Glutamatergic neuron (in vitro differentiated cells): ENCODE measurements around the gene ZFP36L1. TPM values are rescaled to one million over a fixed set of nuclear protein-coding genes. Genes with fewer than 3 reads are reported as not detected.

Source experiments
- DNase-seq: peaks from one replicate; pipeline ENCODE4 v3.0.0; 2022
- H3K27ac Mint-ChIP-seq: one replicate; pipeline ENCODE4 v1.8.0; 2020; ENCODE audit warnings: mild to moderate bottlenecking, mixed read lengths, inconsistent platforms; ENCODE audit not compliant: unreplicated experiment
- H3K27me3 Mint-ChIP-seq: one replicate; pipeline ENCODE4 v1.8.0; 2020; ENCODE audit warnings: mild to moderate bottlenecking, moderate library complexity, mixed read lengths, inconsistent platforms; ENCODE audit not compliant: unreplicated experiment
- H3K36me3 Mint-ChIP-seq: one replicate; pipeline ENCODE4 v1.8.0; 2020; ENCODE audit warnings: mild to moderate bottlenecking, mixed read lengths, inconsistent platforms; ENCODE audit not compliant: unreplicated experiment
- H3K4me1 Mint-ChIP-seq: one replicate; pipeline ENCODE4 v1.8.0; 2020; ENCODE audit warnings: mild to moderate bottlenecking, low read depth, mixed read lengths, inconsistent platforms; ENCODE audit not compliant: unreplicated experiment
- H3K4me3 Mint-ChIP-seq: one replicate; pipeline ENCODE4 v1.8.0; 2020; ENCODE audit warnings: mild to moderate bottlenecking, mixed read lengths, inconsistent platforms; ENCODE audit not compliant: unreplicated experiment
- H3K9me3 Mint-ChIP-seq: one replicate; pipeline ENCODE4 v1.8.0; 2020; ENCODE audit warnings: mild to moderate bottlenecking, moderate library complexity, mixed read lengths, inconsistent platforms; ENCODE audit not compliant: unreplicated experiment
- CTCF ChIP-seq: fragments of 200-600 bp; sonication (generic); IDR thresholded peaks from one replicate; pipeline ENCODE4 v1.5.0; 2021; ENCODE audit not compliant: partially characterized antibody, unreplicated experiment
- total RNA-seq: library from RNA; stranded (reverse); fragmentation: NEBNext Ultra II Directional; extraction: Animal tissue kit (Norgen Biotek cat#: 25700); gene quantifications from one replicate; pipeline ENCODE4 v1.2.1, GENCODE V29; 2021; ENCODE audit not compliant: unreplicated experiment

The ZFP36L1 gene
- total RNA-seq, 1 donor from 2014 or later: 2.7 TPM

GRCh38 chr14:68789821-68790643, 2.8 kb downstream of the ZFP36L1 start:
- DNase-seq: peak; percentile 7
- H3K27ac Mint-ChIP-seq: no peak overlapping the region
- H3K4me3 Mint-ChIP-seq: no peak overlapping the region
- peaks cover 2% of the 10 kb centered on the region for H3K9me3 Mint-ChIP-seq
- peaks cover 6% of the 10 kb centered on the region for H3K4me1 Mint-ChIP-seq
- peaks cover 18% of the 10 kb centered on the region for H3K27me3 Mint-ChIP-seq
- TF ChIP-seq CTCF: no peak
- H3K36me3 Mint-ChIP-seq: no peaks in the 10 kb centered on the region

GRCh38 chr14:68788996-68789820, 3.7 kb downstream of the ZFP36L1 start:
- Mint-ChIP-seq H3K4me3 (no peak overlapping the region), H3K27me3 (peaks cover 13% of the 10 kb centered on the region), H3K27ac (no peak overlapping the region), H3K4me1 (peaks cover 2% of the 10 kb centered on the region), H3K36me3 (no peaks in the 10 kb centered on the region), H3K9me3 (peaks cover 2% of the 10 kb centered on the region)
- peak; percentile 75 for DNase-seq
- TF ChIP-seq CTCF: no peak

- no peak overlapping the region for H3K27ac Mint-ChIP-seq
- no peak overlapping the region for H3K4me3 Mint-ChIP-seq
- no peak for DNase-seq
- peaks cover 2% of the 10 kb centered on the region for H3K4me1 Mint-ChIP-seq
- H3K9me3 Mint-ChIP-seq: peaks cover 2% of the 10 kb centered on the region
- peaks cover 12% of the 10 kb centered on the region for H3K27me3 Mint-ChIP-seq
- no peaks in the 10 kb centered on the region for H3K36me3 Mint-ChIP-seq
- no peak for TF ChIP-seq CTCF
Observed at GRCh38 chr14:68788275-68788995, 4.4 kb downstream of the ZFP36L1 start.

- no peaks in the 10 kb centered on the region for H3K4me1 Mint-ChIP-seq
- H3K4me3 Mint-ChIP-seq: no peak overlapping the region
- peak; percentile 12 for DNase-seq
- H3K27me3 Mint-ChIP-seq: peaks cover 8% of the 10 kb centered on the region
- TF ChIP-seq CTCF: no peak
- H3K27ac Mint-ChIP-seq: no peak overlapping the region
- peaks cover 2% of the 10 kb centered on the region for H3K9me3 Mint-ChIP-seq
- H3K36me3 Mint-ChIP-seq: no peaks in the 10 kb centered on the region
Observed at GRCh38 chr14:68787092-68787992, 5.5 kb downstream of the ZFP36L1 start.
